ENCODE results near the gene ARID3A. TPM values are rescaled to one million over a fixed set of nuclear protein-coding genes. Genes with fewer than 3 reads are reported as not detected.

The ARID3A gene
- total RNA-seq, 1 experiment from 2014 or later, result 116 TPM

DNA sequence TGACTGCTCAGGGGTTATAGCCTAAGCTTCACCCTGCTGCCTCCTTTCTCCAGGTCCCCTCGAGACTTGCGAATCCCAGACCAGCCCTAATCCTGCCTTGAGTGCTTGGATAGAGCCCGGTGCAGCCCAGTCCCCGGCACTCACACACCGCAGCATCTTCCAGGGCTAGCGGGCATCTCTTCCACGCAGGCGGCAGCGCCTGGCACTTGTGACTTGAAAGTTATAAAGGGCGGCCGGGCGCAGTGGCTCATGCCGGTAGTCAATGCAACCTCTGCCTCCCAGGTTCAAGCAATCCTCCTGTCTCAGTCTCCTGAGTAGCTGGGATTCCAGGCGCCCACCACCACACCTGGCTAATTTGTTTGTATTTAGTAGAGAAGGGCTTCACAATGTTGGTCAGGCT lies 60.2 kb downstream of the ARID3A start:
- Mint-ChIP-seq H3K9me3 (no peaks in the 10 kb centered on the region), H3K4me3 (peak overlapping the region; percentile 92; the same call in 1 of the 2 replicates), H3K36me3 (peaks cover 15% of the 10 kb centered on the region), H3K4me1 (peaks cover 6% of the 10 kb centered on the region), H3K27ac (no peak overlapping the region), H3K27me3 (ENCODE audit: low read depth) (no peaks in the 10 kb centered on the region)
- ChIA-PET CTCF (no interaction called here), POLR2A (no interaction called here)
- no peak for TF ChIP-seq JUN (CRISPR knock-in tag; IDR thresholded peaks at IDR 0.05)
- TF ChIP-seq JAZF1 (CRISPR knock-in tag; IDR thresholded peaks at IDR 0.05), result no peak
- no peak for TF ChIP-seq GABPB1 (CRISPR knock-in tag; IDR thresholded peaks at IDR 0.05)
- TF ChIP-seq FOXJ3 (CRISPR knock-in tag; IDR thresholded peaks at IDR 0.05; ENCODE audit: borderline replicate concordance), result no peak
- no peak for TF ChIP-seq CREB1 (CRISPR knock-in tag; IDR thresholded peaks at IDR 0.05)
- no peak for TF ChIP-seq TCF7 (CRISPR knock-in tag; IDR thresholded peaks at IDR 0.05; ENCODE audit: low read depth)
- TF ChIP-seq GTF2I (CRISPR knock-in tag; conservative IDR thresholded peaks at IDR 0.05), result no peak
- TF ChIP-seq ATF1 (CRISPR knock-in tag; IDR thresholded peaks at IDR 0.05), result no peak
- TF ChIP-seq ETV6 (CRISPR knock-in tag; IDR thresholded peaks at IDR 0.05), result no peak
- TF ChIP-seq ZNF396 (CRISPR knock-in tag; IDR thresholded peaks at IDR 0.05; ENCODE audit: borderline replicate concordance), result no peak
- TF ChIP-seq, protein P1, sequence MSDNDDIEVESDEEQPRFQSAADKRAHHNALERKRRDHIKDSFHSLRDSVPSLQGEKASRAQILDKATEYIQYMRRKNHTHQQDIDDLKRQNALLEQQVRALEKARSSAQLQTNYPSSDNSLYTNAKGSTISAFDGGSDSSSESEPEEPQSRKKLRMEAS (CRISPR knock-in tag; IDR thresholded peaks at IDR 0.05), result no peak
- no peak for TF ChIP-seq ELF4 (CRISPR knock-in tag; IDR thresholded peaks at IDR 0.05; ENCODE audit: low read depth)
- TF ChIP-seq ZNF317 (CRISPR knock-in tag; IDR thresholded peaks at IDR 0.05; ENCODE audit: borderline replicate concordance, low read depth), result no peak
- TF ChIP-seq, protein P2, sequence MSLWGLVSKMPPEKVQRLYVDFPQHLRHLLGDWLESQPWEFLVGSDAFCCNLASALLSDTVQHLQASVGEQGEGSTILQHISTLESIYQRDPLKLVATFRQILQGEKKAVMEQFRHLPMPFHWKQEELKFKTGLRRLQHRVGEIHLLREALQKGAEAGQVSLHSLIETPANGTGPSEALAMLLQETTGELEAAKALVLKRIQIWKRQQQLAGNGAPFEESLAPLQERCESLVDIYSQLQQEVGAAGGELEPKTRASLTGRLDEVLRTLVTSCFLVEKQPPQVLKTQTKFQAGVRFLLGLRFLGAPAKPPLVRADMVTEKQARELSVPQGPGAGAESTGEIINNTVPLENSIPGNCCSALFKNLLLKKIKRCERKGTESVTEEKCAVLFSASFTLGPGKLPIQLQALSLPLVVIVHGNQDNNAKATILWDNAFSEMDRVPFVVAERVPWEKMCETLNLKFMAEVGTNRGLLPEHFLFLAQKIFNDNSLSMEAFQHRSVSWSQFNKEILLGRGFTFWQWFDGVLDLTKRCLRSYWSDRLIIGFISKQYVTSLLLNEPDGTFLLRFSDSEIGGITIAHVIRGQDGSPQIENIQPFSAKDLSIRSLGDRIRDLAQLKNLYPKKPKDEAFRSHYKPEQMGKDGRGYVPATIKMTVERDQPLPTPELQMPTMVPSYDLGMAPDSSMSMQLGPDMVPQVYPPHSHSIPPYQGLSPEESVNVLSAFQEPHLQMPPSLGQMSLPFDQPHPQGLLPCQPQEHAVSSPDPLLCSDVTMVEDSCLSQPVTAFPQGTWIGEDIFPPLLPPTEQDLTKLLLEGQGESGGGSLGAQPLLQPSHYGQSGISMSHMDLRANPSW (CRISPR knock-in tag; conservative IDR thresholded peaks at IDR 0.05; ENCODE audit: low read depth), result no peak
- no peak for TF ChIP-seq NR3C1 (CRISPR knock-in tag; conservative IDR thresholded peaks at IDR 0.05; ENCODE audit: low read depth)
- TF ChIP-seq MXD4 (CRISPR knock-in tag; IDR thresholded peaks at IDR 0.05; ENCODE audit: borderline replicate concordance), result no peak
- no peak for ATAC-seq
- no peak for DNase-seq (ENCODE audit: low spot score)

DNA sequence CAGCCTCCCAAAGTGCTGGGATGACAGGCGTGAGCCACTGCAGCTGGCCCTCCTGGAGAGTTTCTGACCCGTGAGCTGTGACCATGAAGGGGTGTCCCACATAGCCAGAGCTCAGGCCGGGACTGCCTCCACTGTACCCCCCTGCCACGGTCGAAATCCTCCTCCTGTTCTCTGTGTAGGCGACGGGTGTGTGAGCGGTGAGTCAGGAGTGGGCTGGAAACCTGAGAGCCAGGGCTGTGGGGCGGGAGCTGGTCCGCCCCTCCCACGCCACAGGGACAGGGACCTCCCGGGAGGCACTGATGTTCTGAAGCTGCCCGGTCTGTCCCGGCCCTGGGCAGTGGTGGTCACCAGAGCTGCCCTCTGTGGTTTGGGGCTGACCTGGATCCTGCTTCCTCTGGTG lies 62.2 kb downstream of the ARID3A start:
- no peak for ATAC-seq
- Mint-ChIP-seq H3K9me3 (no peaks in the 10 kb centered on the region), H3K4me1 (peaks cover 6% of the 10 kb centered on the region), H3K27ac (peak overlapping the region; percentile 57; the same call in 1 of the 2 replicates), H3K27me3 (ENCODE audit: low read depth) (no peaks in the 10 kb centered on the region), H3K36me3 (peaks cover 18% of the 10 kb centered on the region), H3K4me3 (no peak overlapping the region)
- TF ChIP-seq NFATC4 (CRISPR knock-in tag; IDR thresholded peaks at IDR 0.05) (no peak), TEAD1 (CRISPR knock-in tag; IDR thresholded peaks at IDR 0.05) (no peak), JUN (CRISPR knock-in tag; IDR thresholded peaks at IDR 0.05) (no peak), ESRRA (CRISPR knock-in tag; IDR thresholded peaks at IDR 0.05; ENCODE audit: borderline replicate concordance) (no peak), SMAD4 (CRISPR knock-in tag; IDR thresholded peaks at IDR 0.05) (no peak), ZNF416 (CRISPR knock-in tag; IDR thresholded peaks at IDR 0.05) (no peak), CREB1 (CRISPR knock-in tag; IDR thresholded peaks at IDR 0.05) (no peak), SP1 (CRISPR knock-in tag; conservative IDR thresholded peaks at IDR 0.05) (no peak), MXD4 (CRISPR knock-in tag; IDR thresholded peaks at IDR 0.05; ENCODE audit: borderline replicate concordance) (no peak), EMX1 (CRISPR knock-in tag; IDR thresholded peaks at IDR 0.05) (no peak), SMAD3 (CRISPR knock-in tag; IDR thresholded peaks at IDR 0.05; ENCODE audit: borderline replicate concordance) (no peak)
- TF ChIP-seq, protein P3, sequence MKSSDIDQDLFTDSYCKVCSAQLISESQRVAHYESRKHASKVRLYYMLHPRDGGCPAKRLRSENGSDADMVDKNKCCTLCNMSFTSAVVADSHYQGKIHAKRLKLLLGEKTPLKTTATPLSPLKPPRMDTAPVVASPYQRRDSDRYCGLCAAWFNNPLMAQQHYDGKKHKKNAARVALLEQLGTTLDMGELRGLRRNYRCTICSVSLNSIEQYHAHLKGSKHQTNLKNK (CRISPR knock-in tag; IDR thresholded peaks at IDR 0.05), result no peak
- TF ChIP-seq, protein P4, sequence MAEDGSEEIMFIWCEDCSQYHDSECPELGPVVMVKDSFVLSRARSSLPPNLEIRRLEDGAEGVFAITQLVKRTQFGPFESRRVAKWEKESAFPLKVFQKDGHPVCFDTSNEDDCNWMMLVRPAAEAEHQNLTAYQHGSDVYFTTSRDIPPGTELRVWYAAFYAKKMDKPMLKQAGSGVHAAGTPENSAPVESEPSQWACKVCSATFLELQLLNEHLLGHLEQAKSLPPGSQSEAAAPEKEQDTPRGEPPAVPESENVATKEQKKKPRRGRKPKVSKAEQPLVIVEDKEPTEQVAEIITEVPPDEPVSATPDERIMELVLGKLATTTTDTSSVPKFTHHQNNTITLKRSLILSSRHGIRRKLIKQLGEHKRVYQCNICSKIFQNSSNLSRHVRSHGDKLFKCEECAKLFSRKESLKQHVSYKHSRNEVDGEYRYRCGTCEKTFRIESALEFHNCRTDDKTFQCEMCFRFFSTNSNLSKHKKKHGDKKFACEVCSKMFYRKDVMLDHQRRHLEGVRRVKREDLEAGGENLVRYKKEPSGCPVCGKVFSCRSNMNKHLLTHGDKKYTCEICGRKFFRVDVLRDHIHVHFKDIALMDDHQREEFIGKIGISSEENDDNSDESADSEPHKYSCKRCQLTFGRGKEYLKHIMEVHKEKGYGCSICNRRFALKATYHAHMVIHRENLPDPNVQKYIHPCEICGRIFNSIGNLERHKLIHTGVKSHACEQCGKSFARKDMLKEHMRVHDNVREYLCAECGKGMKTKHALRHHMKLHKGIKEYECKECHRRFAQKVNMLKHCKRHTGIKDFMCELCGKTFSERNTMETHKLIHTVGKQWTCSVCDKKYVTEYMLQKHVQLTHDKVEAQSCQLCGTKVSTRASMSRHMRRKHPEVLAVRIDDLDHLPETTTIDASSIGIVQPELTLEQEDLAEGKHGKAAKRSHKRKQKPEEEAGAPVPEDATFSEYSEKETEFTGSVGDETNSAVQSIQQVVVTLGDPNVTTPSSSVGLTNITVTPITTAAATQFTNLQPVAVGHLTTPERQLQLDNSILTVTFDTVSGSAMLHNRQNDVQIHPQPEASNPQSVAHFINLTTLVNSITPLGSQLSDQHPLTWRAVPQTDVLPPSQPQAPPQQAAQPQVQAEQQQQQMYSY (CRISPR knock-in tag; IDR thresholded peaks at IDR 0.05), result no peak
- TF ChIP-seq, protein P5, sequence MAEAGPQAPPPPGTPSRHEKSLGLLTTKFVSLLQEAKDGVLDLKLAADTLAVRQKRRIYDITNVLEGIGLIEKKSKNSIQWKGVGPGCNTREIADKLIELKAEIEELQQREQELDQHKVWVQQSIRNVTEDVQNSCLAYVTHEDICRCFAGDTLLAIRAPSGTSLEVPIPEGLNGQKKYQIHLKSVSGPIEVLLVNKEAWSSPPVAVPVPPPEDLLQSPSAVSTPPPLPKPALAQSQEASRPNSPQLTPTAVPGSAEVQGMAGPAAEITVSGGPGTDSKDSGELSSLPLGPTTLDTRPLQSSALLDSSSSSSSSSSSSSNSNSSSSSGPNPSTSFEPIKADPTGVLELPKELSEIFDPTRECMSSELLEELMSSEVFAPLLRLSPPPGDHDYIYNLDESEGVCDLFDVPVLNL (CRISPR knock-in tag; IDR thresholded peaks at IDR 0.05; ENCODE audit: borderline replicate concordance, low read depth), result no peak
- TF ChIP-seq, protein P6, sequence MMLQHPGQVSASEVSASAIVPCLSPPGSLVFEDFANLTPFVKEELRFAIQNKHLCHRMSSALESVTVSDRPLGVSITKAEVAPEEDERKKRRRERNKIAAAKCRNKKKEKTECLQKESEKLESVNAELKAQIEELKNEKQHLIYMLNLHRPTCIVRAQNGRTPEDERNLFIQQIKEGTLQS (CRISPR knock-in tag; conservative IDR thresholded peaks at IDR 0.05), result no peak
- DNase-seq (ENCODE audit: low spot score), result no peak
- POLR2A ChIA-PET, result no interaction called here
- CTCF ChIA-PET, result interaction anchor here (1.3 to 1.5 kb wide), 2 partner anchors 17 to 66 kb away, joined by 3 read pairs; no protein-coding TSS in a partner anchor

Data from WTC11 (cell line).